K562 (cell line): ENCODE results near the gene TRIP12. TPM values are rescaled to one million over a fixed set of nuclear protein-coding genes. Genes with fewer than 3 reads are reported as not detected.

ENCODE experiments used
- ATAC-seq: fragments of 200-7000 bp; cut with Tn5 transposase; 3 replicates; pipeline ENCODE4 v1.9.1; 2020; ENCODE audit warnings: moderate library complexity
- BruUV-seq: library from RNA; stranded (reverse); fragments of 400-500 nt; replicated peaks from 2 replicates; lab custom pipeline; 2021; lab: Mats Ljungman, UMichigan
- CTCF ChIA-PET: fragments of 300-600 bp; formaldehyde crosslinking; extraction: SDS; loops from one replicate; lab custom pipeline; 2021; ENCODE audit warnings: low intra/inter-chr PET ratio; lab: Yijun Ruan, JAX
- POLR2A ChIA-PET: fragments of 300-600, 350-650 bp; sonication (Branson Sonifier 250); formaldehyde crosslinking; extraction: SDS; loops from one replicate; lab custom pipeline; 2021; ENCODE audit warnings: antibody characterized with exemption, inconsistent platforms; lab: Yijun Ruan, JAX
- DNase-seq, 4 experiments: peaks; one replicate each; pipeline versions ENCODE4 v3.0.0 to v3.0.0-alpha.2; 2011 to 2018; ENCODE audit warnings: low spot score in 3 of 4, mixed read lengths in 3 of 4; ENCODE audit errors: extremely low read depth in 1 of 4
- FAIRE-seq: peaks from 2 replicates; lab custom pipeline; 2011; peaks lifted over from hg19 to GRCh38; lab: Jason Lieb, UNC
- H2AFZ ChIP-seq: 2 replicates; pipeline ENCODE4 v1.6.0; 2011; ENCODE audit warnings: low read depth, low read length, control low read depth, inconsistent platforms
- H3K27ac ChIP-seq: fragments of 200-600 bp; 3 replicates; pipeline ENCODE4 v1.8.0; 2011; ENCODE audit warnings: low read depth, mild to moderate bottlenecking, control low read depth, inconsistent platforms, low read length, moderate library complexity, mixed read lengths; ENCODE audit errors: extremely low read depth
- H3K27me3 ChIP-seq, 2 experiments: fragments of 300-600 bp in 1 of 2; 2 replicates in 1 of 2; 3 replicates in 1 of 2; pipeline versions ENCODE4 v1.6.0 to v1.8.0; 2011; ENCODE audit warnings: inconsistent platforms in 2 of 2, low read length in 2 of 2, mild to moderate bottlenecking in 1 of 2, mixed read lengths in 1 of 2, moderate library complexity in 1 of 2; ENCODE audit not compliant: control insufficient read depth in 2 of 2, insufficient read depth in 2 of 2
- H3K36me3 ChIP-seq: fragments of 300-600 bp; 3 replicates; pipeline ENCODE4 v1.8.0; 2011; ENCODE audit warnings: mild to moderate bottlenecking, low read length, inconsistent platforms; ENCODE audit not compliant: control insufficient read depth, insufficient read depth
- H3K4me1 ChIP-seq, 2 experiments: fragments of 200-600 bp in 1 of 2; replicated peaks in 1 of 2; 2 replicates in 1 of 2; 3 replicates in 1 of 2; pipeline versions ENCODE4 v1.5.1 to v1.8.0; 2011; ENCODE audit warnings: inconsistent platforms in 2 of 2, low read length in 2 of 2, mild to moderate bottlenecking in 1 of 2, mixed read lengths in 1 of 2, moderate library complexity in 1 of 2; ENCODE audit not compliant: control insufficient read depth in 2 of 2, insufficient read depth in 2 of 2
- H3K4me2 ChIP-seq: 2 replicates; pipeline ENCODE4 v1.6.1; 2011; ENCODE audit warnings: low read length, control low read depth, inconsistent platforms, mixed read lengths; ENCODE audit not compliant: insufficient read depth
- H3K4me3 ChIP-seq: fragments of 200-600 bp; sonication (generic), shearing (Covaris generic); 2 replicates; pipeline ENCODE4 v1.5.1; 2016; ENCODE audit warnings: control low read depth, inconsistent platforms
- H3K79me2 ChIP-seq: fragments of 200-600 bp; 3 replicates; pipeline ENCODE4 v1.8.0; 2011; ENCODE audit warnings: low read length, inconsistent platforms; ENCODE audit not compliant: control insufficient read depth, insufficient read depth
- H3K9ac ChIP-seq, 2 experiments: 2 replicates each; pipeline versions ENCODE4 v1.6.0 to v1.6.1; 2011; ENCODE audit warnings: low read depth in 2 of 2, low read length in 2 of 2, control low read depth in 1 of 2, inconsistent platforms in 1 of 2, mild to moderate bottlenecking in 1 of 2, mixed read lengths in 1 of 2; ENCODE audit not compliant: insufficient read depth in 1 of 2
- H3K9me1 ChIP-seq: one replicate; pipeline ENCODE4 v1.6.0; 2011; ENCODE audit warnings: inconsistent platforms, mild to moderate bottlenecking, low read length, moderate library complexity; ENCODE audit not compliant: control insufficient read depth, insufficient read depth
- H3K9me3 ChIP-seq: replicated peaks from 2 replicates; pipeline ENCODE4 v1.5.1; 2011; ENCODE audit warnings: low read depth, low read length, inconsistent platforms; ENCODE audit not compliant: control insufficient read depth, insufficient read depth
- H4K20me1 ChIP-seq: replicated peaks from 2 replicates; pipeline ENCODE4 v1.6.1; 2011; ENCODE audit warnings: low read length, inconsistent platforms, mixed read lengths; ENCODE audit not compliant: control insufficient read depth, insufficient read depth
- CBX1 ChIP-seq: sonication (generic); IDR thresholded peaks from 2 replicates; pipeline ENCODE4 v1.6.1; 2016; ENCODE audit warnings: antibody characterized with exemption, low read depth, mild to moderate bottlenecking
- GABPA ChIP-seq: fragments of 200-800 bp; sonication (Bioruptor generic); conservative IDR thresholded peaks from 2 replicates; pipeline ENCODE4 v1.6.1; 2016; ENCODE audit warnings: low read depth, missing genetic modification characterization, missing compliant biosample characterization
- ILF3 ChIP-seq: fragments of 450-650 bp; IDR thresholded peaks from 2 replicates; pipeline ENCODE4 v1.6.1; 2018; ENCODE audit warnings: antibody characterized with exemption, mild to moderate bottlenecking, moderate library complexity, borderline replicate concordance
- KLF1 ChIP-seq: fragments of 450-650 bp; IDR thresholded peaks from 2 replicates; pipeline ENCODE4 v1.6.1; 2016; ENCODE audit warnings: missing genetic modification characterization, missing compliant biosample characterization
- LEF1 ChIP-seq: fragments of 450-650 bp; IDR thresholded peaks from 2 replicates; pipeline ENCODE4 v1.6.1; 2016; ENCODE audit warnings: mild to moderate bottlenecking
- MTA2 ChIP-seq: fragments of 450-650 bp; IDR thresholded peaks from 2 replicates; pipeline ENCODE4 v1.6.1; 2016; ENCODE audit warnings: low read depth
- NR2C2 ChIP-seq, 2 experiments: fragments of 200-800 bp in 1 of 2; sonication (Bioruptor generic) in 1 of 2; sonication (generic) in 1 of 2; formaldehyde crosslinking in 1 of 2; IDR thresholded peaks; 2 replicates each; pipeline versions ENCODE4 v1.6.1 to v1.8.0; 2016 to 2022; ENCODE audit warnings: mild to moderate bottlenecking in 1 of 2, missing compliant biosample characterization in 1 of 2, missing genetic modification characterization in 1 of 2, missing genetic modification reagents in 1 of 2
- SAFB2 ChIP-seq: fragments of 200-400 bp; formaldehyde crosslinking; IDR thresholded peaks from 2 replicates; pipeline ENCODE4 v1.6.1; 2018; ENCODE audit warnings: borderline replicate concordance, low read length, low read depth, moderate library complexity; ENCODE audit not compliant: severe bottlenecking
- SNRNP70 ChIP-seq: fragments of 200-400 bp; formaldehyde crosslinking; optimal IDR thresholded peaks from 2 replicates; pipeline ENCODE3; 2017; ENCODE audit warnings: low read depth, low read length
- TEAD1 ChIP-seq, 2 experiments: fragments of 450-650 bp in 1 of 2; sonication (generic) in 1 of 2; formaldehyde crosslinking; IDR thresholded peaks; 2 replicates each; pipeline versions ENCODE4 v1.4.0 to v1.8.0; 2020 to 2022; ENCODE audit warnings: mild to moderate bottlenecking in 2 of 2, missing genetic modification reagents in 1 of 2
- U2AF2 ChIP-seq: fragments of 200-400 bp; formaldehyde crosslinking; optimal IDR thresholded peaks from 2 replicates; pipeline ENCODE3; 2017; ENCODE audit warnings: low read depth, mild to moderate bottlenecking, low read length
- ZNF253 ChIP-seq: fragments of 250-450 bp; sonication (Bioruptor Pico); conservative IDR thresholded peaks from 2 replicates; pipeline ENCODE4 v1.6.1; 2021; ENCODE audit warnings: mild to moderate bottlenecking
- ZNF589 ChIP-seq: fragments of 200-800 bp; sonication (Bioruptor generic); IDR thresholded peaks from 2 replicates; pipeline ENCODE4 v1.6.1; 2016; ENCODE audit warnings: low read depth, missing genetic modification characterization, missing compliant biosample characterization
- ZNF707 ChIP-seq: fragments of 250-450 bp; sonication (Bioruptor Pico); conservative IDR thresholded peaks from 2 replicates; pipeline ENCODE4 v1.8.0; 2022; ENCODE audit warnings: inconsistent platforms, mild to moderate bottlenecking, moderate library complexity
- ZNF75A ChIP-seq: fragments of 450-650 bp; formaldehyde crosslinking; IDR thresholded peaks from 2 replicates; pipeline ENCODE4 v1.4.0; 2020; ENCODE audit warnings: mild to moderate bottlenecking
- WGBS: fragments of 100-300 bp; shearing (Covaris generic); methylation state at CpG from one replicate; pipeline ENCODE4 v1.1.6; 2016; ENCODE audit warnings: low coverage, mixed read lengths; ENCODE audit not compliant: insufficient coverage; ENCODE audit errors: missing lambda C conversion rate; 5-methylcytosine and 5-hydroxymethylcytosine counted together
- in situ Hi-C: fragments of 300-500 bp; cut with MboI; formaldehyde crosslinking; loops from 4 replicates; pipeline ENCODE4 v1.15.0; 2018; ENCODE audit warnings: inconsistent platforms, mixed read lengths
- intact Hi-C: fragments of 100-400 bp; cut with micrococcal nuclease; formaldehyde crosslinking; loops from 2 replicates; pipeline ENCODE4 v1.14.2; 2022
- polyA plus RNA-seq, 8 experiments: library from polyadenylated mRNA; depleted of rRNA in 4 of 8; stranded (reverse) in 5 of 8; unstranded in 3 of 8; fragments of >200 nt; fragmentation: Nextera tagmentation in 2 of 8; fragmentation: Illumina TruSeq in 1 of 8; extraction: Ambion mirVana in 2 of 8; extraction: Trizol in 1 of 8; gene quantifications; 2 replicates each; pipeline versions ENCODE4 v1.2.1 to v1.2.3, GENCODE V29; 2011 to 2014; ENCODE audit warnings: inconsistent platforms in 1 of 8, missing spikeins in 1 of 8
- total RNA-seq, 7 experiments: library from RNA; depleted of rRNA in 6 of 7; stranded (reverse); fragments of >200 nt in 6 of 7; fragmentation: Illumina TruSeq in 2 of 7; extraction: Trizol in 2 of 7; gene quantifications; 2 replicates each; pipeline versions ENCODE4 v1.2.1 to v1.2.3, GENCODE V29; 2011 to 2021; ENCODE audit warnings: low replicate concordance in 1 of 7
- TF ChIP-seq, protein P1 (sequence below): fragments of 450-650 bp; IDR thresholded peaks from 2 replicates; pipeline ENCODE4 v1.6.1; 2016; ENCODE audit warnings: mild to moderate bottlenecking
- TF ChIP-seq, protein P2 (sequence below): sonication (generic); formaldehyde crosslinking; IDR thresholded peaks from 2 replicates; pipeline ENCODE4 v1.8.0; 2022; ENCODE audit warnings: mild to moderate bottlenecking, low read depth, missing genetic modification reagents
- TF ChIP-seq, protein P3 (sequence below): fragments of 200-800 bp; sonication (Bioruptor generic); IDR thresholded peaks from 2 replicates; pipeline ENCODE4 v1.6.1; 2017; ENCODE audit warnings: missing genetic modification characterization, missing compliant biosample characterization

The TRIP12 gene
- total and polyA plus RNA-seq, 9 of the 15 experiments (the other 6 are each of a cell fraction or from before 2014, with no cell fraction given): 15.2 to 131 (median 80.1) TPM

DNA sequence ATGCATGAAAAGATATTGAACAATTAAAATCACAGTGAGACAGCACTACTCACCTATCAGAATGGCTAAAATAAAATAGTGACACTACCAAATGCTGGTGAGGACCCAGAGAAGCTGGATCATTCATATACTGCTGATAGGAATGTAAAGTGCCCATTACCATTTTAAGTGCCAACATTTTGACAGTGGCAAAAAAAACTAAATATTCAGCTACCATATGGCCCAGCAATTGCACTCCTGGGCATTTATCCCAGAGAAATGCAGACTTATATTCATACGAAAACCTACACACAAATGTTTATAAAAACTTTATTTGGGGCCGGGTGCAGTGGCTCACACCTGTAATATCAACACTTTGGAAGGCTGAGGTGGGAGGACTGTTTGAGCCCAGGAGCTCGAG lies 48.1 kb upstream of the TRIP12 start:
- H3K79me2 ChIP-seq: no peaks in the 10 kb centered on the region
- H3K9me3 ChIP-seq: no peaks in the 10 kb centered on the region
- FAIRE-seq (no peak), ATAC-seq (no peak), DNase-seq (no peak)
- no peaks in the 10 kb centered on the region for H3K9me1 ChIP-seq
- no peak overlapping the region for H3K9ac ChIP-seq
- intact Hi-C loops (loop anchor here (5.0 kb wide), 1 partner anchor 48 kb away; the partner anchor contains the start of genes FBXO36 and TRIP12), in situ Hi-C loops (no loop called here)
- TF ChIP-seq GABPA (tag): no peak
- no peak for TF ChIP-seq ZNF75A (CRISPR knock-in tag)
- TF ChIP-seq CBX1: no peak
- TF ChIP-seq SNRNP70: no peak
- no peak for TF ChIP-seq LEF1
- TF ChIP-seq U2AF2: no peak
- TF ChIP-seq, protein P1, sequence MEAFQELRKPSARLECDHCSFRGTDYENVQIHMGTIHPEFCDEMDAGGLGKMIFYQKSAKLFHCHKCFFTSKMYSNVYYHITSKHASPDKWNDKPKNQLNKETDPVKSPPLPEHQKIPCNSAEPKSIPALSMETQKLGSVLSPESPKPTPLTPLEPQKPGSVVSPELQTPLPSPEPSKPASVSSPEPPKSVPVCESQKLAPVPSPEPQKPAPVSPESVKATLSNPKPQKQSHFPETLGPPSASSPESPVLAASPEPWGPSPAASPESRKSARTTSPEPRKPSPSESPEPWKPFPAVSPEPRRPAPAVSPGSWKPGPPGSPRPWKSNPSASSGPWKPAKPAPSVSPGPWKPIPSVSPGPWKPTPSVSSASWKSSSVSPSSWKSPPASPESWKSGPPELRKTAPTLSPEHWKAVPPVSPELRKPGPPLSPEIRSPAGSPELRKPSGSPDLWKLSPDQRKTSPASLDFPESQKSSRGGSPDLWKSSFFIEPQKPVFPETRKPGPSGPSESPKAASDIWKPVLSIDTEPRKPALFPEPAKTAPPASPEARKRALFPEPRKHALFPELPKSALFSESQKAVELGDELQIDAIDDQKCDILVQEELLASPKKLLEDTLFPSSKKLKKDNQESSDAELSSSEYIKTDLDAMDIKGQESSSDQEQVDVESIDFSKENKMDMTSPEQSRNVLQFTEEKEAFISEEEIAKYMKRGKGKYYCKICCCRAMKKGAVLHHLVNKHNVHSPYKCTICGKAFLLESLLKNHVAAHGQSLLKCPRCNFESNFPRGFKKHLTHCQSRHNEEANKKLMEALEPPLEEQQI: no peak
- TF ChIP-seq ZNF707 (CRISPR knock-in tag): no peak
- TF ChIP-seq, protein P2, sequence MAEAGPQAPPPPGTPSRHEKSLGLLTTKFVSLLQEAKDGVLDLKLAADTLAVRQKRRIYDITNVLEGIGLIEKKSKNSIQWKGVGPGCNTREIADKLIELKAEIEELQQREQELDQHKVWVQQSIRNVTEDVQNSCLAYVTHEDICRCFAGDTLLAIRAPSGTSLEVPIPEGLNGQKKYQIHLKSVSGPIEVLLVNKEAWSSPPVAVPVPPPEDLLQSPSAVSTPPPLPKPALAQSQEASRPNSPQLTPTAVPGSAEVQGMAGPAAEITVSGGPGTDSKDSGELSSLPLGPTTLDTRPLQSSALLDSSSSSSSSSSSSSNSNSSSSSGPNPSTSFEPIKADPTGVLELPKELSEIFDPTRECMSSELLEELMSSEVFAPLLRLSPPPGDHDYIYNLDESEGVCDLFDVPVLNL (CRISPR knock-in tag): no peak
- TF ChIP-seq ZNF589 (CRISPR knock-in tag): no peak
- no peak for TF ChIP-seq ILF3
- TF ChIP-seq TEAD1 (CRISPR knock-in tag; IDR thresholded peaks at IDR 0.05): no peak
- TF ChIP-seq ZNF253: no peak
- no peak for TF ChIP-seq MTA2
- no peak for TF ChIP-seq KLF1 (tag)
- TF ChIP-seq, protein P3, sequence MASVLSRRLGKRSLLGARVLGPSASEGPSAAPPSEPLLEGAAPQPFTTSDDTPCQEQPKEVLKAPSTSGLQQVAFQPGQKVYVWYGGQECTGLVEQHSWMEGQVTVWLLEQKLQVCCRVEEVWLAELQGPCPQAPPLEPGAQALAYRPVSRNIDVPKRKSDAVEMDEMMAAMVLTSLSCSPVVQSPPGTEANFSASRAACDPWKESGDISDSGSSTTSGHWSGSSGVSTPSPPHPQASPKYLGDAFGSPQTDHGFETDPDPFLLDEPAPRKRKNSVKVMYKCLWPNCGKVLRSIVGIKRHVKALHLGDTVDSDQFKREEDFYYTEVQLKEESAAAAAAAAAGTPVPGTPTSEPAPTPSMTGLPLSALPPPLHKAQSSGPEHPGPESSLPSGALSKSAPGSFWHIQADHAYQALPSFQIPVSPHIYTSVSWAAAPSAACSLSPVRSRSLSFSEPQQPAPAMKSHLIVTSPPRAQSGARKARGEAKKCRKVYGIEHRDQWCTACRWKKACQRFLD (CRISPR knock-in tag): no peak
- TF ChIP-seq SAFB2: no peak
- TF ChIP-seq NR2C2 (CRISPR knock-in tag; IDR thresholded peaks at IDR 0.05): no peak
- TF ChIP-seq NR2C2 (tag; IDR thresholded peaks at IDR 0.05): no peak
- POLR2A ChIA-PET: no interaction called here
- H3K4me3 ChIP-seq: no peak overlapping the region
- no peaks in the 10 kb centered on the region; a peak in 1 of 5 replicates for H3K4me1 ChIP-seq
- no peak overlapping the region for H3K27ac ChIP-seq
- CTCF ChIA-PET: no interaction called here
- H3K4me2 ChIP-seq: no peak overlapping the region
- H4K20me1 ChIP-seq: no peaks in the 10 kb centered on the region
- no peaks in the 10 kb centered on the region for H3K27me3 ChIP-seq
- WGBS: 22% methylated on average over 3 of the region's 3 CpGs
- H2AFZ ChIP-seq: no peak overlapping the region
- no peaks in the 10 kb centered on the region for H3K36me3 ChIP-seq
- BruUV-seq: no TSS peak
